ENCODE data around the gene C6orf132. TPM values are rescaled to one million over a fixed set of nuclear protein-coding genes. Genes with fewer than 3 reads are reported as not detected.

Gene C6orf132
- total RNA-seq, 4 donors from 2014 or later, result 26.1 to 96.9 (median 43.2) TPM

GRCh38 chr6:42125663-42126062, 16.8 kb downstream of the C6orf132 start:
- Histone ChIP-seq H3K36me3 (peaks cover 0 to 4% (median 0%) of the 10 kb centered on the region in 4 donors), H3K27ac (no peak overlapping the region)
- intact Hi-C loops (cut with DNase I; ENCODE audit: low total_unique reads), result no loop called here

GRCh38 chr6:42125231-42125630, 17.2 kb downstream of the C6orf132 start:
- Histone ChIP-seq H3K27me3 (no peaks in the 10 kb centered on the region), H3K36me3 (peaks cover 0 to 4% (median 0%) of the 10 kb centered on the region in 4 donors), H3K4me1 (peaks cover 9 to 35% (median 26%) of the 10 kb centered on the region in 4 donors), H3K4me3 (no peak overlapping the region), H3K9me3 (no peaks in the 10 kb centered on the region), H3K27ac (no peak overlapping the region)
- no peak for DNase-seq
- TF ChIP-seq, protein P1, sequence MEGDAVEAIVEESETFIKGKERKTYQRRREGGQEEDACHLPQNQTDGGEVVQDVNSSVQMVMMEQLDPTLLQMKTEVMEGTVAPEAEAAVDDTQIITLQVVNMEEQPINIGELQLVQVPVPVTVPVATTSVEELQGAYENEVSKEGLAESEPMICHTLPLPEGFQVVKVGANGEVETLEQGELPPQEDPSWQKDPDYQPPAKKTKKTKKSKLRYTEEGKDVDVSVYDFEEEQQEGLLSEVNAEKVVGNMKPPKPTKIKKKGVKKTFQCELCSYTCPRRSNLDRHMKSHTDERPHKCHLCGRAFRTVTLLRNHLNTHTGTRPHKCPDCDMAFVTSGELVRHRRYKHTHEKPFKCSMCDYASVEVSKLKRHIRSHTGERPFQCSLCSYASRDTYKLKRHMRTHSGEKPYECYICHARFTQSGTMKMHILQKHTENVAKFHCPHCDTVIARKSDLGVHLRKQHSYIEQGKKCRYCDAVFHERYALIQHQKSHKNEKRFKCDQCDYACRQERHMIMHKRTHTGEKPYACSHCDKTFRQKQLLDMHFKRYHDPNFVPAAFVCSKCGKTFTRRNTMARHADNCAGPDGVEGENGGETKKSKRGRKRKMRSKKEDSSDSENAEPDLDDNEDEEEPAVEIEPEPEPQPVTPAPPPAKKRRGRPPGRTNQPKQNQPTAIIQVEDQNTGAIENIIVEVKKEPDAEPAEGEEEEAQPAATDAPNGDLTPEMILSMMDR (IDR thresholded peaks at IDR 0.05), result no peak
- TF ChIP-seq POLR2AphosphoS5 (IDR thresholded peaks at IDR 0.05), result no peak
- no peak for TF ChIP-seq EP300 (IDR thresholded peaks at IDR 0.05; ENCODE audit: low read depth)
- no peak for TF ChIP-seq POLR2A (IDR thresholded peaks at IDR 0.05)
- intact Hi-C loops (cut with DNase I; ENCODE audit: low total_unique reads), result no loop called here
- in situ Hi-C loops (cut with MboI; ENCODE audit: low pct_ligation_motif_present in 1 of 4, low pct_unique_long_range_greater_than_20kb in 1 of 4, low sequenced_read_pairs in 3 of 4), result no loop called here
- 90% methylated on average over 14 of the region's 14 CpGs; no CpG with 5 or more reads in 1 of the 2 donors for WGBS, 2 donors (ENCODE audit: low coverage in 1 of 2)

More at GRCh38 chr6:42125663-42126062, 16.8 kb downstream of the C6orf132 start:
- Histone ChIP-seq H3K4me1 (peaks cover 8 to 35% (median 24%) of the 10 kb centered on the region in 4 donors), H3K27me3 (no peaks in the 10 kb centered on the region), H3K9me3 (no peaks in the 10 kb centered on the region), H3K4me3 (no peak overlapping the region)
- WGBS, 2 donors (ENCODE audit: low coverage in 1 of 2), result 60 to 80% methylated on average over 3 of the region's 3 CpGs
- in situ Hi-C loops (cut with MboI; ENCODE audit: low pct_ligation_motif_present in 1 of 4, low pct_unique_long_range_greater_than_20kb in 1 of 4, low sequenced_read_pairs in 3 of 4), result no loop called here
- TF ChIP-seq EP300 (IDR thresholded peaks at IDR 0.05; ENCODE audit: low read depth), result no peak
- no peak for TF ChIP-seq POLR2A (IDR thresholded peaks at IDR 0.05)
- no peak for TF ChIP-seq POLR2AphosphoS5 (IDR thresholded peaks at IDR 0.05)
- TF ChIP-seq, protein P1 (IDR thresholded peaks at IDR 0.05), result no peak
- no peak for DNase-seq

DNA sequence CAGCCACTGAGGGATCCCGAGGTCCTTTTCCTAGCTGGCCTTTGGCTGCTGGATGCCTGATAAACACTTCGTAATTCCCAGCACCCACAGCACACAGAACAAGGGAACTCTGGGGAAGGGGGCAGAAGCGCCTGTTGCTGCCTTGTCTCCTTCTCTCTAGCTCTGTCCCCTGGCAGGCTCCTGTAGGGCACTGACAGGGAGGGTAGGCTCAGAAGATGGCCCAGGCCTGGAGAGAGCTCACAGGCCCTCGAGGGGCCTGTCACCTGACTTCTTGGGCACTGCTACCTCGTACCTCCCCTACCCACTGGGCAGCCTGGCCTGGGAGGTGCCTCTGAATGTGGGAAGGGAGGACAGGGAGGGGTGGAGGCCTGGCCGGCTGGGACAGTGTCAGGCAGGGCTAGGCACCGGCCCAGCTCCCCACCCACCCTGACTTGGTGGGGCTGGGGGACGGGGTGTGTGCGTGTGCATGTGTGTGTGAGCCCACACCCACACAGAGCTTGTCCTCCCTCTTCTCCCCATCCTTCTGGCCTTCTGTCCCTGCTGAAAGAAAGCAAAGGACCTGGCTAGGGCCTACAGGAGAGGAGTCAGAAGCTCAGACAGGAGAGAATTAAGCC, 18.1 kb downstream of the C6orf132 start:
- WGBS, 2 donors (ENCODE audit: low coverage in 1 of 2), result 67% methylated on average over 8 of the region's 9 CpGs; no CpG with 5 or more reads in 1 of the 2 donors
- H3K36me3 ChIP-seq, result peaks cover 0 to 4% (median 0%) of the 10 kb centered on the region in 4 donors
- no peak for DNase-seq
- H3K27me3 ChIP-seq, result no peaks in the 10 kb centered on the region
- H3K27ac ChIP-seq, result peak overlapping the region in 3 of 4 donors; percentile 85 to 90 (median 89)
- TF ChIP-seq EP300 (IDR thresholded peaks at IDR 0.05; ENCODE audit: low read depth) (no peak), POLR2AphosphoS5 (IDR thresholded peaks at IDR 0.05) (no peak), POLR2A (IDR thresholded peaks at IDR 0.05) (no peak)
- TF ChIP-seq, protein P1 (IDR thresholded peaks at IDR 0.05), result no peak
- intact Hi-C loops (cut with DNase I; ENCODE audit: low total_unique reads) (no loop called here), in situ Hi-C loops (cut with MboI; ENCODE audit: low pct_ligation_motif_present in 1 of 4, low pct_unique_long_range_greater_than_20kb in 1 of 4, low sequenced_read_pairs in 3 of 4) (no loop called here)
- H3K4me1 ChIP-seq, result peaks cover 9 to 42% (median 32%) of the 10 kb centered on the region in 4 donors
- no peak overlapping the region for H3K4me3 ChIP-seq
- no peaks in the 10 kb centered on the region for H3K9me3 ChIP-seq

DNA sequence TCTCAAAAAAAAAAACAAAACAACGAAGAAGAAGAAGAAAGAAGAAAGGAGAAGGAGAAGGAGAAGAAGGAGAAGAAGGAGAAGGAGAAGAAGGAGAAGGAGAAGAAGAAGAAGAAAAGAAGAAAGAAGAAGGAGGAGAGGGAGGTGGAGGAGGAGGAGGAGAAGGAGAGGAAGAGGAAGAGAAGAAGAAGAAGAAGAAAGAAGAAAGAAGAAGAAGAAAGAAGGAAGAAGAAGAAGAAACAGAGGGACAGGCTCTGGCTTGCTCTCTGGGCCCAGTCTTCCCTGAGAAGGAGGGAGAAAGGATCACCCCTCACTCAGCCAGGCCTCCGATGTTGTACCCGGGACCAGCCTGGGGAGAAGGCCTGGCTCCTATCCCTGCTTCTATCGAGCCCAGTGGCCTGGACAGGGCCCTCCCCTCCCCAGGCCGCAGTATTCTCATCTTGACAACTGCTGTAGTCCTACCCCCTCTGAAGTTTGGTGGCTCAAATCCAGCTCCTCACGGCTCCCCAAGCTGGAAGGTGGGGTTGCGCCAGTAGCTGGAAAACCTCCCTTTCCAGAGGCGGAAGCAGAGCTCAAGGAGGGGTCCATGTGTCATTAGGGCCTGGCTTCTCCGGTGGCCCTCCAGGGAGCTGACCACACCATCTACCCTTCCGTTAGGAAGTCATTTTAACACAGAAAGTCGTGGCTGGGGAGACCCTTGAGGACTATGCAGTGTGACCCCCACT, 18.9 kb downstream of the C6orf132 start:
- in situ Hi-C loops (cut with MboI; ENCODE audit: low pct_ligation_motif_present in 1 of 4, low pct_unique_long_range_greater_than_20kb in 1 of 4, low sequenced_read_pairs in 3 of 4), result no loop called here
- no peak for TF ChIP-seq EP300 (IDR thresholded peaks at IDR 0.05; ENCODE audit: low read depth)
- TF ChIP-seq, protein P1 (IDR thresholded peaks at IDR 0.05), result no peak
- no peak for TF ChIP-seq POLR2AphosphoS5 (IDR thresholded peaks at IDR 0.05)
- no peak for TF ChIP-seq POLR2A (IDR thresholded peaks at IDR 0.05)
- H3K4me3 ChIP-seq, result no peak overlapping the region
- H3K9me3 ChIP-seq, result no peaks in the 10 kb centered on the region
- no peak for DNase-seq
- no peaks in the 10 kb centered on the region for H3K27me3 ChIP-seq
- H3K36me3 ChIP-seq, result peaks cover 0 to 4% (median 0%) of the 10 kb centered on the region in 4 donors
- peaks cover 10 to 49% (median 34%) of the 10 kb centered on the region in 4 donors for H3K4me1 ChIP-seq
- intact Hi-C loops (cut with DNase I; ENCODE audit: low total_unique reads), result no loop called here
- peak overlapping the region; percentile 85 to 91 (median 90) for H3K27ac ChIP-seq
- 38 to 80% methylated on average over 1 to 11 of the region's 11 CpGs for WGBS, 2 donors (ENCODE audit: low coverage in 1 of 2)
